ENCODE data around the gene BICD2. TPM values are rescaled to one million over a fixed set of nuclear protein-coding genes. Genes with fewer than 3 reads are reported as not detected.

BICD2 gene
- total and polyA plus RNA-seq, 2 of the 13 experiments (the other 11 are each of a cell fraction or from before 2014, with no cell fraction given) = 5.1 to 17.4 TPM

GRCh38 chr9:92666912-92667532 is 97.6 kb downstream of the BICD2 start:
- H3K9me3 ChIP-seq (ENCODE audit: low read length) = no peaks in the 10 kb centered on the region
- no peak for TF ChIP-seq PRDM4 (CRISPR knock-in tag; IDR thresholded peaks at IDR 0.05; ENCODE audit: borderline replicate concordance)
- no peak for TF ChIP-seq SIX4 (CRISPR knock-in tag; IDR thresholded peaks at IDR 0.05)
- no peak for TF ChIP-seq ATF2 (CRISPR knock-in tag; IDR thresholded peaks at IDR 0.05)
- TF ChIP-seq TOE1 (CRISPR knock-in tag; IDR thresholded peaks at IDR 0.05) = no peak
- no peak for TF ChIP-seq MIER3 (CRISPR knock-in tag; IDR thresholded peaks at IDR 0.05; ENCODE audit: borderline replicate concordance)
- TF ChIP-seq ZNF720 (CRISPR knock-in tag; IDR thresholded peaks at IDR 0.05) = no peak
- TF ChIP-seq RXRB (CRISPR knock-in tag; IDR thresholded peaks at IDR 0.05; ENCODE audit: borderline replicate concordance) = no peak
- TF ChIP-seq HIC2 (CRISPR knock-in tag; IDR thresholded peaks at IDR 0.05; ENCODE audit: low read depth) = no peak
- no peak for TF ChIP-seq PRDM10 (CRISPR knock-in tag; IDR thresholded peaks at IDR 0.05; ENCODE audit: low read depth)
- no peak for TF ChIP-seq NCOA2 (CRISPR knock-in tag; IDR thresholded peaks at IDR 0.05)
- no peak for TF ChIP-seq LBX2 (CRISPR knock-in tag; IDR thresholded peaks at IDR 0.05; ENCODE audit: borderline replicate concordance)
- TF ChIP-seq DBP (CRISPR knock-in tag; IDR thresholded peaks at IDR 0.05; ENCODE audit: not compliant biosample characterization) = no peak
- no peaks in the 10 kb centered on the region; a peak in 1 of 5 replicates for H3K27me3 ChIP-seq (ENCODE audit: control insufficient read depth in 1 of 2, insufficient read depth in 2 of 2, low read length in 2 of 2)
- DNase-seq (ENCODE audit: low spot score) (no peak), ATAC-seq (no peak), FAIRE-seq (no peak)
- no peak overlapping the region for H3K27ac ChIP-seq (ENCODE audit: extremely low read length, insufficient read depth, low read length)
- CTCF ChIA-PET (ENCODE audit: low intra/inter-chr PET ratio, low total read pairs) = no interaction called here
- BruUV-seq (replicated peaks) = no TSS peak
- in situ Hi-C loops (cut with HindIII; ENCODE audit: extremely low pct_ligation_motif_present, low pct_unique_long_range_greater_than_20kb) = no loop called here
- no peak overlapping the region for H2AFZ ChIP-seq (ENCODE audit: low read length)
- POLR2A ChIA-PET = no interaction called here
- intact Hi-C loops (cut with micrococcal nuclease; ENCODE audit: unreplicated experiment) = no loop called here
- peaks cover 4% of the 10 kb centered on the region; the same call in 1 of the 2 replicates for H4K20me1 ChIP-seq (ENCODE audit: insufficient read depth, low read length)
- no peak overlapping the region for H3K9ac ChIP-seq (ENCODE audit: insufficient read depth, low read depth, low read length)
- peaks cover 2 to 12% of the 10 kb centered on the region in 2 experiments; a peak in 2 of 5 replicates for H3K36me3 ChIP-seq (replicated peaks in 1 of 2; ENCODE audit: control insufficient read depth in 1 of 2, insufficient read depth in 2 of 2, low read length in 2 of 2)
- H3K79me2 ChIP-seq (ENCODE audit: insufficient read depth, low read length) = peaks cover 42% of the 10 kb centered on the region
- H3K4me3 ChIP-seq (replicated peaks in 1 of 3; ENCODE audit: insufficient read depth in 1 of 3, low read depth in 2 of 3, low read length in 3 of 3) = no peak overlapping the region
- peaks cover 42% of the 10 kb centered on the region for H3K4me1 ChIP-seq (ENCODE audit: insufficient read depth, low read length)
- H3K4me2 ChIP-seq (ENCODE audit: low read depth, low read length) = no peak overlapping the region
- WGBS (ENCODE audit: low lambda C conversion rate) = 94% methylated on average over 8 of the region's 8 CpGs

Measured in HepG2 (cell line).